K562 (cell line): ENCODE results near the gene ZNF787. TPM values are rescaled to one million over a fixed set of nuclear protein-coding genes. Genes with fewer than 3 reads are reported as not detected.

ENCODE experiments used
- ATAC-seq: fragments of 200-7000 bp; cut with Tn5 transposase; 3 replicates; pipeline ENCODE4 v1.9.1; 2020; ENCODE audit warnings: moderate library complexity
- BruUV-seq: library from RNA; stranded (reverse); fragments of 400-500 nt; replicated peaks from 2 replicates; lab custom pipeline; 2021; lab: Mats Ljungman, UMichigan
- CTCF ChIA-PET: fragments of 300-600 bp; formaldehyde crosslinking; extraction: SDS; loops from one replicate; lab custom pipeline; 2021; ENCODE audit warnings: low intra/inter-chr PET ratio; lab: Yijun Ruan, JAX
- POLR2A ChIA-PET: fragments of 300-600, 350-650 bp; sonication (Branson Sonifier 250); formaldehyde crosslinking; extraction: SDS; loops from one replicate; lab custom pipeline; 2021; ENCODE audit warnings: antibody characterized with exemption, inconsistent platforms; lab: Yijun Ruan, JAX
- DNase-seq, 4 experiments: peaks; one replicate each; pipeline versions ENCODE4 v3.0.0 to v3.0.0-alpha.2; 2011 to 2018; ENCODE audit warnings: low spot score in 3 of 4, mixed read lengths in 3 of 4; ENCODE audit errors: extremely low read depth in 1 of 4
- FAIRE-seq: peaks from 2 replicates; lab custom pipeline; 2011; peaks lifted over from hg19 to GRCh38; lab: Jason Lieb, UNC
- H2AFZ ChIP-seq: 2 replicates; pipeline ENCODE4 v1.6.0; 2011; ENCODE audit warnings: low read depth, low read length, control low read depth, inconsistent platforms
- H3K27ac ChIP-seq: fragments of 200-600 bp; 3 replicates; pipeline ENCODE4 v1.8.0; 2011; ENCODE audit warnings: low read depth, mild to moderate bottlenecking, control low read depth, inconsistent platforms, low read length, moderate library complexity, mixed read lengths; ENCODE audit errors: extremely low read depth
- H3K27me3 ChIP-seq, 2 experiments: fragments of 300-600 bp in 1 of 2; 2 replicates in 1 of 2; 3 replicates in 1 of 2; pipeline versions ENCODE4 v1.6.0 to v1.8.0; 2011; ENCODE audit warnings: inconsistent platforms in 2 of 2, low read length in 2 of 2, mild to moderate bottlenecking in 1 of 2, mixed read lengths in 1 of 2, moderate library complexity in 1 of 2; ENCODE audit not compliant: control insufficient read depth in 2 of 2, insufficient read depth in 2 of 2
- H3K36me3 ChIP-seq: fragments of 300-600 bp; 3 replicates; pipeline ENCODE4 v1.8.0; 2011; ENCODE audit warnings: mild to moderate bottlenecking, low read length, inconsistent platforms; ENCODE audit not compliant: control insufficient read depth, insufficient read depth
- H3K4me1 ChIP-seq, 2 experiments: fragments of 200-600 bp in 1 of 2; replicated peaks in 1 of 2; 2 replicates in 1 of 2; 3 replicates in 1 of 2; pipeline versions ENCODE4 v1.5.1 to v1.8.0; 2011; ENCODE audit warnings: inconsistent platforms in 2 of 2, low read length in 2 of 2, mild to moderate bottlenecking in 1 of 2, mixed read lengths in 1 of 2, moderate library complexity in 1 of 2; ENCODE audit not compliant: control insufficient read depth in 2 of 2, insufficient read depth in 2 of 2
- H3K4me2 ChIP-seq: 2 replicates; pipeline ENCODE4 v1.6.1; 2011; ENCODE audit warnings: low read length, control low read depth, inconsistent platforms, mixed read lengths; ENCODE audit not compliant: insufficient read depth
- H3K4me3 ChIP-seq: fragments of 200-600 bp; sonication (generic), shearing (Covaris generic); 2 replicates; pipeline ENCODE4 v1.5.1; 2016; ENCODE audit warnings: control low read depth, inconsistent platforms
- H3K79me2 ChIP-seq: fragments of 200-600 bp; 3 replicates; pipeline ENCODE4 v1.8.0; 2011; ENCODE audit warnings: low read length, inconsistent platforms; ENCODE audit not compliant: control insufficient read depth, insufficient read depth
- H3K9ac ChIP-seq, 2 experiments: 2 replicates each; pipeline versions ENCODE4 v1.6.0 to v1.6.1; 2011; ENCODE audit warnings: low read depth in 2 of 2, low read length in 2 of 2, control low read depth in 1 of 2, inconsistent platforms in 1 of 2, mild to moderate bottlenecking in 1 of 2, mixed read lengths in 1 of 2; ENCODE audit not compliant: insufficient read depth in 1 of 2
- H3K9me1 ChIP-seq: one replicate; pipeline ENCODE4 v1.6.0; 2011; ENCODE audit warnings: inconsistent platforms, mild to moderate bottlenecking, low read length, moderate library complexity; ENCODE audit not compliant: control insufficient read depth, insufficient read depth
- H3K9me3 ChIP-seq: replicated peaks from 2 replicates; pipeline ENCODE4 v1.5.1; 2011; ENCODE audit warnings: low read depth, low read length, inconsistent platforms; ENCODE audit not compliant: control insufficient read depth, insufficient read depth
- H4K20me1 ChIP-seq: replicated peaks from 2 replicates; pipeline ENCODE4 v1.6.1; 2011; ENCODE audit warnings: low read length, inconsistent platforms, mixed read lengths; ENCODE audit not compliant: control insufficient read depth, insufficient read depth
- CTBP1 ChIP-seq: fragments of 450-650 bp; IDR thresholded peaks from 2 replicates; pipeline ENCODE4 v1.6.1; 2016; ENCODE audit warnings: borderline replicate concordance
- ETS2 ChIP-seq: IDR thresholded peaks from 2 replicates; pipeline ENCODE4 v1.6.1; 2016; ENCODE audit warnings: borderline replicate concordance, missing genetic modification characterization, mild to moderate bottlenecking, moderate library complexity, missing compliant biosample characterization; ENCODE audit not compliant: poor library complexity, severe bottlenecking
- GABPB1 ChIP-seq: sonication (generic); formaldehyde crosslinking; IDR thresholded peaks from 2 replicates; pipeline ENCODE4 v1.8.0; 2022; ENCODE audit warnings: mild to moderate bottlenecking, missing genetic modification reagents
- KAT8 ChIP-seq: fragments of 450-650 bp; IDR thresholded peaks from 2 replicates; pipeline ENCODE4 v1.6.1; 2016; ENCODE audit warnings: low read depth, mild to moderate bottlenecking
- MAZ ChIP-seq, 2 experiments: fragments of 450-650 bp in 1 of 2; sonication (generic) in 1 of 2; formaldehyde crosslinking; IDR thresholded peaks in 1 of 2; conservative IDR thresholded peaks in 1 of 2; 2 replicates each; pipeline versions ENCODE4 v1.4.0 to v1.5.0; 2020; ENCODE audit warnings: mild to moderate bottlenecking in 1 of 2, missing genetic modification reagents in 1 of 2
- MIER1 ChIP-seq: fragments of 450-650 bp; IDR thresholded peaks from 2 replicates; pipeline ENCODE4 v1.6.1; 2016; ENCODE audit warnings: antibody characterized with exemption, mild to moderate bottlenecking, low read depth
- NR2C1 ChIP-seq, 2 experiments: fragments of 450-650 bp; IDR thresholded peaks; 2 replicates each; pipeline ENCODE4 v1.6.1; 2017; ENCODE audit warnings: mild to moderate bottlenecking in 2 of 2, antibody characterized with exemption in 1 of 2, inconsistent platforms in 1 of 2, missing compliant biosample characterization in 1 of 2, missing genetic modification characterization in 1 of 2
- NR2F6 ChIP-seq: fragments of 450-650 bp; formaldehyde crosslinking; IDR thresholded peaks from 2 replicates; pipeline ENCODE4 v1.4.0; 2020; ENCODE audit warnings: mild to moderate bottlenecking
- RBM39 ChIP-seq: fragments of 200-400 bp; formaldehyde crosslinking; optimal IDR thresholded peaks from 2 replicates; pipeline ENCODE3; 2018; ENCODE audit warnings: low read depth, low read length
- SMAD4 ChIP-seq: fragments of 250-450 bp; sonication (Bioruptor Pico); conservative IDR thresholded peaks from 2 replicates; pipeline ENCODE4 v1.8.0; 2021; ENCODE audit warnings: inconsistent platforms, mild to moderate bottlenecking, moderate library complexity
- TCF7 ChIP-seq: sonication (generic); IDR thresholded peaks from 2 replicates; pipeline ENCODE4 v1.6.1; 2016; ENCODE audit warnings: antibody characterized with exemption, borderline replicate concordance
- ZNF133 ChIP-seq: fragments of 250-450 bp; sonication (Bioruptor Pico); IDR thresholded peaks from 2 replicates; pipeline ENCODE4 v1.4.0; 2020; ENCODE audit warnings: mild to moderate bottlenecking
- ZNF395 ChIP-seq: fragments of 200-800 bp; sonication (Bioruptor generic); IDR thresholded peaks from 2 replicates; pipeline ENCODE4 v1.6.1; 2017; ENCODE audit warnings: missing genetic modification characterization, missing compliant biosample characterization
- ZNF740 ChIP-seq, 3 experiments: fragments of 200-800 bp in 1 of 3; sonication (Bioruptor generic) in 1 of 3; sonication (generic) in 1 of 3; formaldehyde crosslinking in 1 of 3; IDR thresholded peaks; 2 replicates each; pipeline versions ENCODE4 v1.6.1 to v1.8.0; 2016 to 2022; ENCODE audit warnings: mild to moderate bottlenecking in 2 of 3, missing compliant biosample characterization in 2 of 3, missing genetic modification characterization in 2 of 3, missing genetic modification reagents in 1 of 3
- WGBS: fragments of 100-300 bp; shearing (Covaris generic); methylation state at CpG from one replicate; pipeline ENCODE4 v1.1.6; 2016; ENCODE audit warnings: low coverage, mixed read lengths; ENCODE audit not compliant: insufficient coverage; ENCODE audit errors: missing lambda C conversion rate; 5-methylcytosine and 5-hydroxymethylcytosine counted together
- in situ Hi-C: fragments of 300-500 bp; cut with MboI; formaldehyde crosslinking; loops from 4 replicates; pipeline ENCODE4 v1.15.0; 2018; ENCODE audit warnings: inconsistent platforms, mixed read lengths
- intact Hi-C: fragments of 100-400 bp; cut with micrococcal nuclease; formaldehyde crosslinking; loops from 2 replicates; pipeline ENCODE4 v1.14.2; 2022
- polyA plus RNA-seq, 8 experiments: library from polyadenylated mRNA; depleted of rRNA in 4 of 8; stranded (reverse) in 5 of 8; unstranded in 3 of 8; fragments of >200 nt; fragmentation: Nextera tagmentation in 2 of 8; fragmentation: Illumina TruSeq in 1 of 8; extraction: Ambion mirVana in 2 of 8; extraction: Trizol in 1 of 8; gene quantifications; 2 replicates each; pipeline versions ENCODE4 v1.2.1 to v1.2.3, GENCODE V29; 2011 to 2014; ENCODE audit warnings: inconsistent platforms in 1 of 8, missing spikeins in 1 of 8
- total RNA-seq, 7 experiments: library from RNA; depleted of rRNA in 6 of 7; stranded (reverse); fragments of >200 nt in 6 of 7; fragmentation: Illumina TruSeq in 2 of 7; extraction: Trizol in 2 of 7; gene quantifications; 2 replicates each; pipeline versions ENCODE4 v1.2.1 to v1.2.3, GENCODE V29; 2011 to 2021; ENCODE audit warnings: low replicate concordance in 1 of 7
- TF ChIP-seq, protein P1 (sequence below): conservative IDR thresholded peaks from 2 replicates; pipeline ENCODE4 v1.6.1; 2011; ENCODE audit warnings: low read depth, mild to moderate bottlenecking, low read length; ENCODE audit not compliant: control insufficient read depth

ZNF787 gene
- total and polyA plus RNA-seq, 9 of the 15 experiments (the other 6 are each of a cell fraction or from before 2014, with no cell fraction given): 0.45 to 77.6 (median 7.3) TPM

GRCh38 chr19:56120371-56121179, 520 bp downstream of the ZNF787 start:
- peak; percentile 77 for ATAC-seq
- Histone ChIP-seq H3K79me2 (peaks cover 50% of the 10 kb centered on the region), H2AFZ (peak overlapping the region; percentile 64; the same call in 1 of the 2 replicates)
- TF ChIP-seq NR2F6 (CRISPR knock-in tag): no peak
- no peak for TF ChIP-seq KAT8
- TF ChIP-seq, protein P1, sequence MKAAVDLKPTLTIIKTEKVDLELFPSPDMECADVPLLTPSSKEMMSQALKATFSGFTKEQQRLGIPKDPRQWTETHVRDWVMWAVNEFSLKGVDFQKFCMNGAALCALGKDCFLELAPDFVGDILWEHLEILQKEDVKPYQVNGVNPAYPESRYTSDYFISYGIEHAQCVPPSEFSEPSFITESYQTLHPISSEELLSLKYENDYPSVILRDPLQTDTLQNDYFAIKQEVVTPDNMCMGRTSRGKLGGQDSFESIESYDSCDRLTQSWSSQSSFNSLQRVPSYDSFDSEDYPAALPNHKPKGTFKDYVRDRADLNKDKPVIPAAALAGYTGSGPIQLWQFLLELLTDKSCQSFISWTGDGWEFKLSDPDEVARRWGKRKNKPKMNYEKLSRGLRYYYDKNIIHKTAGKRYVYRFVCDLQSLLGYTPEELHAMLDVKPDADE: peak; percentile 61; the same call in 1 of the 2 replicates
- no peak for TF ChIP-seq ZNF133 (CRISPR knock-in tag)
- 0 out of 2 replicates have a peak, but pooled peaks have one; percentile 13 for TF ChIP-seq CTBP1
- TF ChIP-seq TCF7: no peak
- TF ChIP-seq NR2C1 (IDR thresholded peaks at IDR 0.05): no peak
- TF ChIP-seq NR2C1 (tag; IDR thresholded peaks at IDR 0.05): 0 out of 2 replicates have a peak, but pooled peaks have one; percentile 43
- peak; percentile 64; the same call in 1 of the 2 replicates for TF ChIP-seq GABPB1 (CRISPR knock-in tag)
- peak; percentile 86; the same call in 1 of the 2 replicates for TF ChIP-seq ZNF395 (CRISPR knock-in tag)
- TF ChIP-seq ETS2 (tag): no peak
- TF ChIP-seq MAZ (CRISPR knock-in tag; conservative IDR thresholded peaks at IDR 0.05 in 1 of 2, IDR thresholded peaks at IDR 0.05 in 1 of 2): peak; percentile 82
- TF ChIP-seq ZNF740 (CRISPR knock-in tag; IDR thresholded peaks at IDR 0.05): peak; percentile 93
- TF ChIP-seq ZNF740 (tag; IDR thresholded peaks at IDR 0.05): 0 out of 4 replicates have a peak, but pooled peaks of 1 of the 2 experiments have one; percentile 61
- TF ChIP-seq SMAD4 (CRISPR knock-in tag): 0 out of 2 replicates have a peak, but pooled peaks have one; percentile 46
- TF ChIP-seq MIER1: no peak
- TF ChIP-seq RBM39: no peak

More at GRCh38 chr19:56120371-56121179, 520 bp downstream of the ZNF787 start:
- H3K9me1 ChIP-seq: peaks cover 6% of the 10 kb centered on the region
- H3K36me3 ChIP-seq: peaks cover 33% of the 10 kb centered on the region
- 0% methylated on average over 13 of the region's 99 CpGs for WGBS
- H3K27ac ChIP-seq: peak overlapping the region; percentile 99
- H3K9me3 ChIP-seq: no peaks in the 10 kb centered on the region
- peak overlapping the region; percentile 95 for H3K4me3 ChIP-seq
- H4K20me1 ChIP-seq: peaks cover 25% of the 10 kb centered on the region
- peak; percentile 62 for FAIRE-seq
- peaks cover 23 to 51% of the 10 kb centered on the region in 2 experiments for H3K4me1 ChIP-seq
- intact Hi-C loops: loop anchor here (2.0 kb wide), 1 partner anchor 20 kb away; the partner anchor contains the start of gene ZNF444
- H3K27me3 ChIP-seq: no peaks in the 10 kb centered on the region
- BruUV-seq: no TSS peak
- H3K4me2 ChIP-seq: peak overlapping the region; percentile 85
- in situ Hi-C loops: no loop called here
- peak overlapping the region; percentile 98 to 99 for H3K9ac ChIP-seq
- peak; percentile 89 to 94 (median 93) for DNase-seq
- ChIA-PET POLR2A (interaction anchor here (0.6 to 1.2 kb wide), 4 partner anchors 16 to 55 kb away, joined by 3 to 8 read pairs (median 4); no protein-coding TSS in a partner anchor), CTCF (no interaction called here)
